HG02973 (cell line): ENCODE results near the gene OXSM.
A peak's percentile ranks its signal among the peaks of the same experiment; 100 is the strongest.

Source experiments
- ATAC-seq: cut with Tn5 transposase; IDR thresholded peaks from one replicate; pipeline ENCODE4 v1.9.1; 2021; ENCODE audit warnings: moderate library complexity; ENCODE audit not compliant: unreplicated experiment

The OXSM gene

GRCh38 chr3:25789596-25790556 is at the start of gene OXSM:
Gene OXSM (plus strand): TSS chr3:25790090. CDS start chr3:25791021, 931 bp downstream.
- peak; percentile 89 for ATAC-seq

- ATAC-seq = no peak
Observed at GRCh38 chr3:25744470-25744869, 45.4 kb upstream of the OXSM start.

GRCh38 chr3:25747033-25747432 is 42.9 kb upstream of the OXSM start:
- ATAC-seq = no peak

- no peak for ATAC-seq
Observed at GRCh38 chr3:25748189-25748588, 41.7 kb upstream of the OXSM start.

- ATAC-seq = no peak
Observed at GRCh38 chr3:25749031-25749581, 40.8 kb upstream of the OXSM start.

- no peak for ATAC-seq
Observed at GRCh38 chr3:25751048-25751447, 38.8 kb upstream of the OXSM start.

- ATAC-seq = no peak
Observed at GRCh38 chr3:25751725-25752124, 38.2 kb upstream of the OXSM start.

GRCh38 chr3:25768851-25769250 is 21.0 kb upstream of the OXSM start:
- ATAC-seq = peak; percentile 98

GRCh38 chr3:25775936-25776335 is 14.0 kb upstream of the OXSM start:
- no peak for ATAC-seq

- no peak for ATAC-seq
Observed at GRCh38 chr3:25780618-25781017, 9.3 kb upstream of the OXSM start.

- ATAC-seq = no peak
Observed at GRCh38 chr3:25781145-25781757, 8.6 kb upstream of the OXSM start.

GRCh38 chr3:25781758-25782594 is 7.9 kb upstream of the OXSM start:
- ATAC-seq = peak; percentile 63

GRCh38 chr3:25782636-25782937 is 7.3 kb upstream of the OXSM start:
- no peak for ATAC-seq

GRCh38 chr3:25782938-25783660 is 6.8 kb upstream of the OXSM start, which contains the start of gene NGLY1:
Gene NGLY1 (minus strand): TSS chr3:25783443. CDS start chr3:25783390, 53 bp downstream.
- ATAC-seq = peak; percentile 73

- ATAC-seq = peak; percentile 20
Observed at GRCh38 chr3:25783661-25784512, 6.0 kb upstream of the OXSM start.

- no peak for ATAC-seq
Observed at GRCh38 chr3:25784971-25785370, 4.9 kb upstream of the OXSM start.

GRCh38 chr3:25785826-25786225 is 4.1 kb upstream of the OXSM start:
- no peak for ATAC-seq

- no peak for ATAC-seq
Observed at GRCh38 chr3:25787689-25788088, 2.2 kb upstream of the OXSM start.

GRCh38 chr3:25789209-25789595 is 688 bp upstream of the OXSM start:
- no peak for ATAC-seq
